Cortex of kidney (tissue), 1 donor: ENCODE measurements around the gene CSH2.

Experiments
- DNase-seq: peaks from one replicate; lab custom pipeline; 2025; lab: John Stamatoyannopoulos, UW

Gene CSH2

DNA sequence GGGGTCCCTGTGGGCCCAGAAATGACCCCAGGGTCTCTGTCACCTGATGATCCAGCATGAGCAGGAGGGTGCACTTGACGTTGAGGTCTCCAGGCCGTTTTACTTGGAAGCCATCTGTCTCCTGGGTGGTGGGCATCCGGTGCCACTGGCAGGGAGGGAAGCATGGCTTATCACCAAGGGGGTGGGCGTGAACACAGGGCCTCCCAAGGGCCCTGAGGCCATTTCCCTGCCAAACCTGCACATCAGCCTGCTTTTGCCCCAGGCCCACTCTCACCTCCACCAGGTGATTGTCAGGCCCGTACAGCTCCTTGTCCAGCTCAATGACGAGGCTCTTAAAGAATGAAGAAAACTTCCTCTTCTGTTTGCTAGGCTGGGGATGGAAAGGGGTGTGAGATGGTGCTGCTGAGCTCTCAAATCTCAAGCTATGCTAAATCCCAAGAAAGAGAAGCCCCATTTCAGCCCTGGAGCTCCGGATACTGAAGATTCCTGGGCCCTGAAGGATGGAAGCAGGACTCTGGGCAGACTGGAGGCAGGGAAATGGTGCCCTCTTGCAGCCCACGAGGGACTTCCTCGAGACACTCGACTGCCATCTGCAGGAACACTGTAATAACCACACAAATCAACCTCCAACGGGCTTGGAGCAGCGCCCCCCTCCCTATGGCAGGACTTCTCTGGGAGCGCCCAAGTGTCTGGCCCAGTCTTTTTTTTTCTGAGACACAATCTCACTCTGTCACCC lies 38.9 kb downstream of the CSH2 start:
- no peak for DNase-seq

DNA sequence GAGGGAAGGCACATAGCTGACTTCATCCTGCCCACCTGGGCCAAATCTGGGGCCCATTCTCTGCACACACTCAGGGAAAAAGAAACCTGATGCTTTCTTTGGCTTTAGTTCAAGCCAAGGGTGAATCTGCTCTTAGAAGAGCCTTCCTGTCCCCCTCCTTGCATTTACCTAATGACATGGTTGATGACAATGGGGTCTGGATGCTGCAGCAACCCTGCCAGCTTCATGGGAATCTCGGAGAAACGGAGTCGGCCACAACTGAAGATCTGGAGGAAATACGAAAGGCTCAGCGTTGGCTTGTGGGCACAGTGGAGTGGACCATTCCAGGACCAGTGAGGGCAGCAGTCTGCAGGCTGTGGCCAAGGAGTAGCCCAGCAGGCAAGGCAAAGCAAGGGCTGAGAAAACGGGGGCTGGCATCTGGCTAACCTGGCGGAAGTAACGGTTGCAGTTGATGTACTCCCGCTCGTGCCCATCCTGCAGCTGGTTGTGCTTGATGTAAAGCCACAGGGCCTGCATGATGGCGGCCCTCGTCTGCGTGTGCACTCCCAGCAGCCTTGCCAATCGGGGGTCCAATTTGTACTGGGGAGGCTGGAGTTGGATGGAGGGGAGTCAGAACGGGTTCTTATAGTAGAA lies 39.6 kb downstream of the CSH2 start:
- DNase-seq = no peak

DNA sequence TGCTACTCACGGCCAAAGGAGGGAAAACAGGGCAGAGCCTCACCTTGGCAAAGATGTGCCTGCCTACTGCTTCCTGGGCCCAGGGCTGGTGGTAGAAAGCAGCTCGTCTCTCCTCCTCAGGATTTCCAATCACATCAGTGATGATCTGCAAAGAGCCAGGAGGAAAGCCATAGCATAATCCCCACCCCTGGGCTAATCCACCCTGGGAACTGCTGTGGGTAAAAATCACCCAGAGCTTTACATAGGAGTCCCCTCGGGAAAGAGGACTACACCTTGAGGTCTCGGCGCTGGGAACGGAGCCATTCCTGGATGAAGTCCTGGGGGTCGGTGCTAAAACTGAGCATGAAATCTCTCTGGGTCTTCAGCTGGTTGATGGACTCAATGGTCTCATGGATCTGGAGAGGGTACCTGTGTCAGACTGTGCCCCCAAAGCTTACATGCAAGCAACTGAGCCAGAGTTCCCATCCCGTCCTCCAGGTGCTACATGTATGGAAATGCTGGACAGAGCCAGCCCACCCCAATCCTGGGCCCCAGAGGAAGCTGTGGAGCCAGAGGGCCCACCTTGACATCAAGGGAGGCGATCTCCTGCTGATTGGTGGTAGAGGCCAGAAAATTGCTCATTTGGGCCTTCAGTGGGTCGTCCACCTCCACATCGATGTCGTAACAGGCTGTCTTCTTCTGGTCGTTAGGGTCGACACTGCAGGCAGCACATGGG lies 40.3 kb downstream of the CSH2 start:
- no peak for DNase-seq

DNA sequence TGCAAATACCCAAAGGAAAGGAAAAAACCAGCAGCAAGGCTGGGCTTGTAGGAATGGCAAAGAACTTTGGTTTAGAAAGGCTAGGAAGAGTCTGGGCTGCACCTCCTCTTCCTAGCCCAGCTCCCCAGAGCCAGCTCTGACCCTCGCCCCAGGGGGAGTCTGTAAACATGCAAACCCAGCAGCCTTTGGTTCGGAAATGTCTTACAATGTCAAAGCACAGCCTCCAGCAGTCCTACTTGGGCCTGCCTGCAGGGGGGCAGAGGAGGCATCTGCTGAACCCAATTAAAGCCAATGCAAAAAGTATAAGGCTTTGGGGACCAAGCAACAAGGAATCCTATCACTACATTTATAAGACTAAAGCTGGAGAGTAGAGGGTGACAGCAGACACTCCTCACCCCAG lies 41.0 kb downstream of the CSH2 start:
- DNase-seq = no peak

DNA sequence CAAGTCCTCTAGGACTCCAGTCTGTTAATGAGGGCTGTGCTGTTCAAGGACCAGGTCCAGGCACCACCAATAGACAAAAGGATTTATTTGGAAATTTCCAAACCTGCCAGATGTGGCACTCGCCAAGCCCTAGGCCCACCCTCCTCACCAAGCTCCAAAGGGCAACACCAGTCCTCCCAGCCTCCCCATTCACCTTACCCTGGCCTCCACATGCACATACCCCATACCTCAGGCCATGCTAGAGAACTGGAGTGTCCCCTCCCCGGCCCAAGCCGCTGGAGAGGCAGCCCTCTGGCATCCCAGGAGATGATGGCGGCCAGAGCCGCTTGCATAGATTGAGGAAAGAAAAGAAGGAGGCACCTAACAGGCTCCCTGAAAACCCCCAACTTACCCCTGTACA lies 41.5 kb downstream of the CSH2 start:
- no peak for DNase-seq

DNA sequence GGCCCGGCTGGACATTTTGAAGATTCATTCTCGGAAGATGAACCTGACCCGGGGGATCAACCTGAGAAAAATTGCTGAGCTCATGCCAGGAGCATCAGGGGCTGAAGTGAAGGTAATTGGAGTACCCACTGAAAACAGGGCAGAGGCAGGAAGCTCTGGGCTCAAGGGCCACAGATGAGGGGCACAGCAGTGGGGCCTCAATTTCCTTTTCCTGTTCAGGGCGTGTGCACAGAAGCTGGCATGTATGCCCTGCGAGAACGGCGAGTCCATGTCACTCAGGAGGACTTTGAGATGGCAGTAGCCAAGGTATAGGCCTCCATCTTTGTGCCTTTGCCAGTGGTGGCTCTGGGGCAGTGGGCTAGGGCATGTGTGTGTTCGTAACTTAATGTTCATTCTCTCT lies 42.0 kb downstream of the CSH2 start:
- no peak for DNase-seq

DNA sequence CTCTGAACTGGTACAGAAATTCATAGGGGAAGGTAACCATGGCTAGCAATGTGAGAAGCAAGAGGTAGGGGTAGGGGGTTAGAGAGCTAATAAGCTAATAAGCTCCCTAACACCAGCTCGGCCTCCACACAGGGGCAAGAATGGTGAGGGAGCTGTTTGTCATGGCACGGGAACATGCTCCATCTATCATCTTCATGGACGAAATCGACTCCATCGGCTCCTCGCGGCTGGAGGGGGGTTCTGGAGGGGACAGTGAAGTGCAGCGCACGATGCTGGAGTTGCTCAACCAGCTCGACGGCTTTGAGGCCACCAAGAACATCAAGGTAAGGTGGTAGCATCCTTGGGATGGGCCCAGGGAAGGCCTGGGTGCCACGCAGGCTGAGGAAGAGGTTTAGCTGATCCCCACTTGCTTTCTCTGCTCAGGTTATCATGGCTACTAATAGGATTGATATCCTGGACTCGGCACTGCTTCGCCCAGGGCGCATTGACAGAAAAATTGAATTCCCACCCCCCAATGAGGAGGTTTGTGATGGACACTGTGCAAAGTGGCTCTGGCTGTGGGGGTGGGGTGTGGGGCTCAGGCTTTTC lies 42.5 kb downstream of the CSH2 start:
- DNase-seq = no peak

DNA sequence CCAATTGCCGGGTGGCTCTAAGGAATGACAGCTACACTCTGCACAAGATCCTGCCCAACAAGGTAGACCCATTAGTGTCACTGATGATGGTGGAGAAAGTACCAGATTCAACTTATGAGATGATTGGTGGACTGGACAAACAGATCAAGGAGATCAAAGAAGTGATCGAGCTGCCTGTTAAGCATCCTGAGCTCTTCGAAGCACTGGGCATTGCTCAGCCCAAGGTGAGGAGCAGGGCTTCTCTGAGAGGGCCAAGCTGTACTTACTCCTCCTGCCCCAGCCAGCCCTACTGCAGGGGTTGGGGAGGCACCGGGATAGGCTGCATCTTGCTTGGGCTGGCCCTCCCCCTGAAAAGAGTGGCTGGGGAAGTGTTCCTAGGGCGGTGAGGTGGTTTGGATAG lies 43.2 kb downstream of the CSH2 start:
- no peak for DNase-seq

DNA sequence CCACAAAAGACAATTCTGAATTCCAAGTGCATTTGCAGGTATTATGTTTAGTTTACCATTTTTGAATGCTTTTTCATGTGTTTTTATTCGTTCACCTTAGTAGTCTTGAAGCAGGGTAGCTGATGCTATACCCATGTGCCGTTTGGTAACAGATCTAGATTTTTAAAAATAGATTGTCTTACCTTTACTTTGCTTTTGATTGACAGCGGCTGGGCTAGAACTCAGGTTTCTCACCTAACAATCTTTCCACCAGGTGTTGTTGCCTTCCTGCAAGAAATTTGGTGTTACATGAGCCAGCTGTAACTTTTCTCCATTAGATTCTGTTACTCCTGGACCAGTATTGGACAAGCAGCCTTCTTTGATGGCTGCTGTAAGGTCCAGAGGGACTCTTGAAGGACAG lies 44.5 kb downstream of the CSH2 start:
- no peak for DNase-seq

DNA sequence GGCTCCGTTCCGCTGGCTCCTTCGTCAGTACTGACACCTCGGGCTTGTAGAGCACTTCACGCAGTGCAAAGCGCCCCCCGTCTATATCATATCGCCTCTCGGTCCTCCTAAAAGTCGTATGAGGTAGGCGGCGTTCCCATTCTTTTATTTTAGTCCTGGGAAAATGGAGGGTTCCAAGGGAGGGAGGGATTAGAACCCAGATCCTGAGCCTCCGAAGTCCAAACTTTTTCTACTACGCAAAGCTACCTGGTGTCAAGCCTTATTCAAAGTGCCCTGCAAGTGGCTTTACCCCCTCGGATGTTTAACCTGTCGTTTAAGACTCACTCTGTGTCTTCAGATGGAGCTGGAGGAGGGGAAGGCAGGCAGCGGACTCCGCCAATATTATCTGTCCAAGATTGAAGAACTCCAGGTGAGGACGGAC lies 45.7 kb downstream of the CSH2 start:
- DNase-seq = no peak

DNA sequence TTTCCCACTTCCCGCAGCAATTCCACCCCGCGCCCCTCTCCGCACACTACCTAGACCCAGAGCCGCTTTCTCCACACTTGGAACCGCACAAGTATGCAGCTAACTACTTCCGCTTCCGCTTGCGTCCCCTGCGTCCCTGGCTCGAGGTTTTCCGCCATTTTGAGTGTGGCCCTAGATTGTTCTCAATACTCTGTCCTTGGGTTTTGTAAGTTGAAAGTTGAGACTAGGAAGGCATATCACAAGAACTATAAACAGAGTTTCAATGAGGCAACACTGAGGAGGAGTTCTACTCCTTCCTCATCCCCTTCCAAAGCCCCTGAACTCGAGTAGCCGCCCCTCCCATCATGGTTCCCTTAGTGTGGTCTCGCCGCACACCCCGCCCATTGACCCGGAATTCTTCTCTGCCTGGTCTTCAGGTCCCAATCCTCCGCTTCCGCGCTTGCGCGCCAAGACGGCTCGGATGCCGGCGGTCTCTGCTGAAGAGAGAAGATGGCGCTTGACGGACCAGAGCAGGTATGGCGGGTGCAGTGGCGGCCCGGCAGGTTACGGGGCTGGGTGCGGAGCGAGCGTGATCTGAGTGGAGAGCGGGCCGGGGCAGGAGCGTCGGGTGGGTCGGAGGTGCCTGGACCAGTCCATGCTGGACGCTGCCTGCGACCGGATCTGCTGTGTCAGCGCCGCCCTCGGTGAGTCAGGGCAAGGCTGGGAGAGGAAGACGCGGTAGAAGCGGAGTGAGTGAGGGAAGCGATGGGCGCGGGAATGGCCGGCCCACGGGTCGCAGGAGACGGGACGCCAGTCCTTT lies 46.3 kb downstream of the CSH2 start, which contains the start of the genes FTSJ3 and PSMC5:
Gene FTSJ3, minus strand, starts transcription at position 662 of the 799 bp plus-strand sequence. CDS start 761 bp downstream, outside the sequence.
Gene PSMC5, plus strand, starts transcription at position 430 of the 799 bp plus-strand sequence. Its CDS starts 60 bp downstream, at position 490.
- DNase-seq = no peak

DNA sequence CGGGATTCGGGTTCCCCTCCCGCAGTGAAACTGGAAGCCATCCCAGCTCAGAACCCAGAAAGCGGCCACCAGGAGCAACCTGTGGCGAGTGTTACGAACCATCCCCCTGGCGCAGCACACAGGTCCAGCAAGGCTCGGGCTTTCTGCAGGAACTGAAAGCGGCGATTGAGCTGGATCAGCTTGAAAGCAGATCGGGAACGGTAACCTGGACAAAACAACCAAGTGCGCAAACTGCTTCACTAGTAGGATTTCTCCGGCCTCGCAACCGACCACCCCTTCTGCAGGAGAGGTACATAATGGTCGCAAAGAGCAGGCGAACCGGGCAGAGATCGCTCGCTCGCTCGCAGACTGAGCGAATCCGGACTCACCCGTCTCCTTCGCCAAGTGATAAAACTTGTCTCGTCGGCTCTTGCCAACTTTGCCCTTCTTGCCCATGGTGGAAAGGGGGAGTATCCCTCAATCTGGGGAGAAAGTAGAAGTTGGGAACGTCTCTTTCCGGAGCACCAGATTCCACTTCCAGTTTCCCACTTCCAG lies 46.9 kb downstream of the CSH2 start:
- DNase-seq = no peak

DNA sequence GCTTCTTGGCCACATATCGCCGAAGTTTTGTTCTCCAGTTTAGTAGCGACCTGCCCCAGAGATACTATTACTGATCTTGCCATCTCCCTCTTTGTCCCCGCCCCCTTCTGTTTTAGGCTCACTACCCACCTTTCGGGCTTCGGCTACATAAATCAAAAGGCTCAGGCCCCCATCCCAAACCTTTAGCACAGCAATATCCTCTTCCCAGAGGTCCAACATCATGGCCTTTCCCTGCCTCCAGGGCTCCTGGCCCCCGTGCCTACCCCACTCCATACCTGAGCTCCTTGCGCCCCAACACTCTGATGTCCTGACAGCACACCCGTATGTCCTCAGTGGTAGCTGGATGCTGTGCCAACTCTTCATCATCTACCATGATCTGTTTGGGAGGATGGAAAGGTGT lies 49.1 kb downstream of the CSH2 start:
- no peak for DNase-seq

DNA sequence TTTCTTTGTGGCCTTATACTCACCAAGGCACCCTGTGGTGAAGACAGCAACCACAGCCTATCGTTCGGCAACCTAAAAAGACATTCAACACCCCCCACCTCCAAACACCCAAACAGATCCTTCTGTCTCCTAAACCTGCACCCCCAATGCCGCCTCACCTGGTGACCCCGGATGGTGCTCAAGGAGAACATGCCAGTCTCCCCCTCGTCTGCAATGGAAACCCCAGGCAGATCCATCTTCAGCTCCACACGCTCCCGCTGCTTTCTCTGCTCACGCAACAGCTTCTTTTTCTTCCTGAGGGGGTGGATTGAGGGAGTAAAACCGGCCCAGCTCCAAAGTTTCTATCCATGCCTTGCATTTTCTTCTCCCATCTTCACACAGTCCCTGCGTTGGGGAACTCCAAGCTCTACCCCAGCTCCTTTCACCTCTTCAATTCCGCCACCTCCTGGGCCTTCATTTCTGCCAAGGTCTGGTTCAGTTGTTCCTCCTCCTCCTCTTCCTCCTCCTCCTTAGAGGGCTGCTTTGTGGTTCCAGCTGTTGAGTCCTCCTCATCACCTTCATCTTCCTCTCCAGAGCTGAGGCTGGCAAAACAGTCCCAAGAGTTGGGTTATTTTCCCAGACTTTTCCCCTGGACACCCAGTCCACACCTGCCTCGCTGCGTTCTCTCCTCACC lies 49.7 kb downstream of the CSH2 start:
- no peak for DNase-seq

DNA sequence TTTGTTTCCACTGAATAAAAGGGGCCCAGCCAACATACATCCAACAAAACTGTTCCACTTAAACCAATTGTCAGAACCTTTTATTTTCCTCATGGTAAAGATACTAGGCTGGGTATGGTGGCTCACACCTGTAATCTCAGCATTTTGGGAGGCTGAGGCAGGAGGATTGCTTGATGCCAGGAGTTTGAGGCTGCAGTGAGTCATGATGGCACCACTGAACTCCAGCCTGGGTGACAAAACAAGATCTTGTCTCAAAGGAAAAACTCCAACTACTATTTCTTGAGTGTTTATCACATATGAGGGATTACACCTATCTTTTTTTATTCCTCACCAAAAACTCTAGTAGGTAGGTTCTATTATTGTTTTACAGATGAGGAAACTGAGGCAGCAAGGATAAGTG lies 50.9 kb downstream of the CSH2 start:
- DNase-seq = no peak
